ENCODE data around the gene ASCL3. TPM values are rescaled to one million over a fixed set of nuclear protein-coding genes. Genes with fewer than 3 reads are reported as not detected.

Gene ASCL3
- total RNA-seq, 1 donor from 2014 or later = not detected

- peak; percentile 78 for DNase-seq (ENCODE audit: low read depth)
- Histone ChIP-seq H3K36me3 (ENCODE audit: control insufficient read depth, insufficient read depth, low read length) (no peaks in the 10 kb centered on the region), H3K4me3 (ENCODE audit: low read depth, low read length) (peak within 1 kb of the TSS; percentile 97), H3K27me3 (ENCODE audit: control insufficient read depth, insufficient read depth, low read length) (no peaks in the 10 kb centered on the region)
- FAIRE-seq = no peak
- TF ChIP-seq, protein P1, sequence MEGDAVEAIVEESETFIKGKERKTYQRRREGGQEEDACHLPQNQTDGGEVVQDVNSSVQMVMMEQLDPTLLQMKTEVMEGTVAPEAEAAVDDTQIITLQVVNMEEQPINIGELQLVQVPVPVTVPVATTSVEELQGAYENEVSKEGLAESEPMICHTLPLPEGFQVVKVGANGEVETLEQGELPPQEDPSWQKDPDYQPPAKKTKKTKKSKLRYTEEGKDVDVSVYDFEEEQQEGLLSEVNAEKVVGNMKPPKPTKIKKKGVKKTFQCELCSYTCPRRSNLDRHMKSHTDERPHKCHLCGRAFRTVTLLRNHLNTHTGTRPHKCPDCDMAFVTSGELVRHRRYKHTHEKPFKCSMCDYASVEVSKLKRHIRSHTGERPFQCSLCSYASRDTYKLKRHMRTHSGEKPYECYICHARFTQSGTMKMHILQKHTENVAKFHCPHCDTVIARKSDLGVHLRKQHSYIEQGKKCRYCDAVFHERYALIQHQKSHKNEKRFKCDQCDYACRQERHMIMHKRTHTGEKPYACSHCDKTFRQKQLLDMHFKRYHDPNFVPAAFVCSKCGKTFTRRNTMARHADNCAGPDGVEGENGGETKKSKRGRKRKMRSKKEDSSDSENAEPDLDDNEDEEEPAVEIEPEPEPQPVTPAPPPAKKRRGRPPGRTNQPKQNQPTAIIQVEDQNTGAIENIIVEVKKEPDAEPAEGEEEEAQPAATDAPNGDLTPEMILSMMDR (IDR thresholded peaks at IDR 0.05; ENCODE audit: insufficient read depth, low read length, severe bottlenecking) = no peak
Observed at GRCh38 chr11:8911029-8911823, 31.6 kb downstream of the ASCL3 start, which contains the start of gene AKIP1. AKIP1 (plus strand) TSS chr11:8911189; CDS start chr11:8911450, 261 bp downstream.

DNA sequence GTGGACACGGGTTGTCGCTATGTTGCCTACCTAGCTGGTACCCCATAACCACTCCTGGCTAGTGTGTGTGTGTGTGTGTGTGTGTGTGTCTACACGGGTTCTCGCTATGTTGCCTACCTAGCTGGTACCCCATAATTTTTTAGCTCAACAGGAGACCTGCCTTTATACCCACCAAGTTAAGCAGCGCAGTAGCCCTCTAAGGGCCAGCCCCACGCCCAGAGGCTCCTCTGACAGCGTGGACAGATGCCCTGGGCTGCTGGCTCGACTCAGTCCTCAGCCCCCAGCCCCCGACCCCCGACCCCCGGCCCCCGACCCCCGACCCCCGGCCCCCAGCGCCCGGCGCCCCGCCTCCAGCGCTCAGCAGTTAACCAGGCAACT lies 32.2 kb downstream of the ASCL3 start:
- no peaks in the 10 kb centered on the region for H3K27me3 ChIP-seq (ENCODE audit: control insufficient read depth, insufficient read depth, low read length)
- DNase-seq (ENCODE audit: low read depth) (no peak), FAIRE-seq (no peak)
- H3K4me3 ChIP-seq (ENCODE audit: low read depth, low read length) = peak overlapping the region; percentile 97
- H3K36me3 ChIP-seq (ENCODE audit: control insufficient read depth, insufficient read depth, low read length) = no peaks in the 10 kb centered on the region
- TF ChIP-seq, protein P1 (IDR thresholded peaks at IDR 0.05; ENCODE audit: insufficient read depth, low read length, severe bottlenecking) = no peak

- TF ChIP-seq, protein P1 (IDR thresholded peaks at IDR 0.05; ENCODE audit: insufficient read depth, low read length, severe bottlenecking) = no peak
- H3K4me3 ChIP-seq (ENCODE audit: low read depth, low read length) = no peak overlapping the region
- H3K36me3 ChIP-seq (ENCODE audit: control insufficient read depth, insufficient read depth, low read length) = no peaks in the 10 kb centered on the region
Observed at GRCh38 chr11:8908099-8908498, 34.7 kb downstream of the ASCL3 start.

DNA sequence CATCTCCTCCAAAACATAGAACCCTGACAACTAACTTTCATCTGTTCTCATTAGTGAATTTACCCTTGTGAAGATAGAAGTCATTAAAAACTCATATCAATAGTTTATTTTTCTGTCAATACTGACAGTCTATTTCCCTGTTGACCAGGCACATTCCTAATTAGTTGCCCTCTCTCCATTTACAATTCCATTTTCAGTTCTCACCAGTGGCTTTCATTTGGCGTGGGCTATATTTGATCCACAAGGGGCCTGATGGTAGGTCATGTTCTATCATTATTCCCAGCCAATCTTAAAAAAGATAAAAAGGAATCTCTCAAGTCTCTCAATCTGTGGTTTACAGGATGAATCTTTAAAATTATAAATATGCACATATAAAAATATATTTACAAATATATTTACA lies 35.7 kb downstream of the ASCL3 start:
- DNase-seq (ENCODE audit: low read depth) (no peak), FAIRE-seq (no peak)
- no peaks in the 10 kb centered on the region for H3K27me3 ChIP-seq (ENCODE audit: control insufficient read depth, insufficient read depth, low read length)
- H3K4me3 ChIP-seq (ENCODE audit: low read depth, low read length) = no peak overlapping the region
- H3K36me3 ChIP-seq (ENCODE audit: control insufficient read depth, insufficient read depth, low read length) = no peaks in the 10 kb centered on the region
- TF ChIP-seq, protein P1 (IDR thresholded peaks at IDR 0.05; ENCODE audit: insufficient read depth, low read length, severe bottlenecking) = no peak

More at GRCh38 chr11:8908099-8908498, 34.7 kb downstream of the ASCL3 start:
- no peaks in the 10 kb centered on the region for H3K27me3 ChIP-seq (ENCODE audit: control insufficient read depth, insufficient read depth, low read length)
- no peak for DNase-seq (ENCODE audit: low read depth)
- FAIRE-seq = no peak

DNA sequence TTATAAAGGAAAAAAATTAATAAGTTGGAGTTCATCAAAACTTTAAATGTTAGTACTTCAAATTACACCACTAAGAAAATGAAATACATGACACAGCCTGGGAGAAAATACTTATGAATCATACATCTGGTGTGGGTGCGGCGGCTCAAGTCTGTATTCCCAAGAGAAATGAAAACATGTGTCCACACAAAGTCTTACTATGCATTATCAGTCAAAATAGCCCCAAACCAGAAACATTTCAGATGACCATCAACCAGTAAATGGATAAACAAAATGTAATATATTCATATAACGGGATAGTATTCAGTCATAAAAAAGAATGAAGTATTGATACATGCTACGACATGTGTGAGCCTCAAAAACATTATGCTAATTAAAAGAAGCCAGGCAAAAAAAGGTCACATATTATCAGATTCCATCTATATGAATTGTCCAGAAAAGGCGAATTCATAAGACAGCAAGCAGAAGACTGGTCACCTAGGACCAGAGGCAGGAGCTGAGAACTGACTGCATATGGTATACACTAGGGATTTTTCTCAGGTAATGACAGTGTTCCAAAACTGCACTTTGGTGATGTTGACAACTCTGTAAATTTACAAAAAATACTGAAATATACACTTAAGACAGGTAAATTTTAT lies 37.2 kb downstream of the ASCL3 start:
- FAIRE-seq (no peak), DNase-seq (ENCODE audit: low read depth) (peak; percentile 78)
- Histone ChIP-seq H3K36me3 (ENCODE audit: control insufficient read depth, insufficient read depth, low read length) (no peaks in the 10 kb centered on the region), H3K4me3 (ENCODE audit: low read depth, low read length) (no peak overlapping the region), H3K27me3 (ENCODE audit: control insufficient read depth, insufficient read depth, low read length) (no peaks in the 10 kb centered on the region)
- TF ChIP-seq, protein P1 (IDR thresholded peaks at IDR 0.05; ENCODE audit: insufficient read depth, low read length, severe bottlenecking) = no peak

All from bronchial epithelial cell (primary cell).